Measurements from ENCODE around the gene SLC2A4RG. TPM values are rescaled to one million over a fixed set of nuclear protein-coding genes. Genes with fewer than 3 reads are reported as not detected.

Gene SLC2A4RG
- total RNA-seq, 1 donor from 2014 or later = 59.7 TPM

- no peak overlapping the region for H3K27ac Mint-ChIP-seq
- H3K36me3 Mint-ChIP-seq (ENCODE audit: insufficient read depth) = peaks cover 3% of the 10 kb centered on the region
- no peak for DNase-seq (ENCODE audit: low spot score, unreplicated experiment)
- H3K9me3 Mint-ChIP-seq (ENCODE audit: low read depth) = no peaks in the 10 kb centered on the region
- no peaks in the 10 kb centered on the region for H3K4me1 Mint-ChIP-seq (ENCODE audit: low read depth)
- TF ChIP-seq CTCF (IDR thresholded peaks at IDR 0.05; ENCODE audit: unreplicated experiment) = no peak
- H3K27me3 Mint-ChIP-seq = no peaks in the 10 kb centered on the region
- H3K4me3 Mint-ChIP-seq (ENCODE audit: low read depth) = no peak overlapping the region
Observed at GRCh38 chr20:63751471-63752271, 12.1 kb downstream of the SLC2A4RG start.

GRCh38 chr20:63752411-63753101 lies 13.0 kb downstream of the SLC2A4RG start:
- no peak overlapping the region for H3K4me3 Mint-ChIP-seq (ENCODE audit: low read depth)
- H3K27me3 Mint-ChIP-seq = no peaks in the 10 kb centered on the region
- H3K27ac Mint-ChIP-seq = no peak overlapping the region
- H3K4me1 Mint-ChIP-seq (ENCODE audit: low read depth) = no peaks in the 10 kb centered on the region
- TF ChIP-seq CTCF (IDR thresholded peaks at IDR 0.05; ENCODE audit: unreplicated experiment) = no peak
- H3K36me3 Mint-ChIP-seq (ENCODE audit: insufficient read depth) = peaks cover 3% of the 10 kb centered on the region
- H3K9me3 Mint-ChIP-seq (ENCODE audit: low read depth) = no peaks in the 10 kb centered on the region
- DNase-seq (ENCODE audit: low spot score, unreplicated experiment) = no peak

GRCh38 chr20:63753381-63753780 lies 13.8 kb downstream of the SLC2A4RG start:
- H3K27ac Mint-ChIP-seq = no peak overlapping the region
- H3K4me1 Mint-ChIP-seq (ENCODE audit: low read depth) = no peaks in the 10 kb centered on the region
- no peak overlapping the region for H3K4me3 Mint-ChIP-seq (ENCODE audit: low read depth)
- no peaks in the 10 kb centered on the region for H3K27me3 Mint-ChIP-seq
- no peaks in the 10 kb centered on the region for H3K9me3 Mint-ChIP-seq (ENCODE audit: low read depth)
- no peak for TF ChIP-seq CTCF (IDR thresholded peaks at IDR 0.05; ENCODE audit: unreplicated experiment)
- peaks cover 3% of the 10 kb centered on the region for H3K36me3 Mint-ChIP-seq (ENCODE audit: insufficient read depth)
- DNase-seq (ENCODE audit: low spot score, unreplicated experiment) = no peak

GRCh38 chr20:63754008-63754407 lies 14.4 kb downstream of the SLC2A4RG start:
- H3K4me1 Mint-ChIP-seq (ENCODE audit: low read depth) = no peaks in the 10 kb centered on the region
- H3K27ac Mint-ChIP-seq = no peak overlapping the region
- no peak overlapping the region for H3K4me3 Mint-ChIP-seq (ENCODE audit: low read depth)
- DNase-seq (ENCODE audit: low spot score, unreplicated experiment) = no peak
- TF ChIP-seq CTCF (IDR thresholded peaks at IDR 0.05; ENCODE audit: unreplicated experiment) = no peak
- H3K9me3 Mint-ChIP-seq (ENCODE audit: low read depth) = no peaks in the 10 kb centered on the region
- H3K36me3 Mint-ChIP-seq (ENCODE audit: insufficient read depth) = peaks cover 3% of the 10 kb centered on the region
- H3K27me3 Mint-ChIP-seq = no peaks in the 10 kb centered on the region

GRCh38 chr20:63755933-63756647 lies 16.5 kb downstream of the SLC2A4RG start:
- Mint-ChIP-seq H3K27me3 (no peaks in the 10 kb centered on the region), H3K9me3 (ENCODE audit: low read depth) (no peaks in the 10 kb centered on the region), H3K27ac (peak overlapping the region; percentile 82), H3K4me1 (ENCODE audit: low read depth) (no peaks in the 10 kb centered on the region), H3K4me3 (ENCODE audit: low read depth) (no peak overlapping the region), H3K36me3 (ENCODE audit: insufficient read depth) (peaks cover 8% of the 10 kb centered on the region)
- no peak for DNase-seq (ENCODE audit: low spot score, unreplicated experiment)
- no peak for TF ChIP-seq CTCF (IDR thresholded peaks at IDR 0.05; ENCODE audit: unreplicated experiment)

Measured in progenitor cell of endocrine pancreas (in vitro differentiated cells).